Testis (tissue), 2 donors: ENCODE data around the gene CCL4.

Source experiments
- POLR2A ChIP-seq: fragments of 450-650 bp; IDR thresholded peaks from one replicate; pipeline ENCODE4 v1.6.1; 2017; ENCODE audit warnings: antibody characterized with exemption, mild to moderate bottlenecking, moderate library complexity
- TF ChIP-seq, protein P1 (sequence below), 3 experiments: fragments of 450-650 bp in 2 of 3; fragments of 200-600 bp in 1 of 3; sonication (generic) in 1 of 3; IDR thresholded peaks; one replicate each; pipeline ENCODE4 v1.5.1; 2016 to 2019; ENCODE audit warnings: antibody characterized with exemption in 3 of 3, mild to moderate bottlenecking in 2 of 3, moderate library complexity in 1 of 3

DNA sequence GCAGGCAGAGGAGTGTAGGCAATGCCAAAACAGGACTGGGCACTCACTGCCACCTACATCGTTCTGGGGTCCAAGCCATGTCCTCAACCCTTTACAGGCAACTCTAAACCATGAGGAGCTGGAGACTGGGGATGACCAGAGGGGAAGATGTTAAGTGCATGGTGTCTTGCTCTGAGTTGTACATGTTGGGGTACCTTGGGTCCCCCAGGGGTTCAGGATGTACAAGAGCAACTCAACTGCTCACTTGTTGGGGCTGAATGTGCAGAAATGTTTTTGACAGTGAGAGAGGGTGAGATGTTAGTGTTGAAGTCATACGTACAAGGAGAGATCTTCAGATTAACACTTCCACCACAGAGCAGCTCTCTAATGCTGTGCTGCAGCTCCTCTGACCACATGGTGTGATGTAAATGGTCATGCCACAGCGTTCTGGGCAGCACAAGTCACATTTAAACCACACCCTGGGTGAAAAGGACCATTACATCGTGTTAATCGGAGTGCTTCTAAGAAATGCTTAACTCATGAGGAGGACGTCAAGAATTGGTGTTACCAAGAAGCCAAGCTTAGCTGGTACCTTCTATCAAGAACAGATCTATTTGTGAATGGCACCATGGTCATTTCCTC is 37.2 kb upstream of the CCL4 start:
- TF ChIP-seq, protein P1, sequence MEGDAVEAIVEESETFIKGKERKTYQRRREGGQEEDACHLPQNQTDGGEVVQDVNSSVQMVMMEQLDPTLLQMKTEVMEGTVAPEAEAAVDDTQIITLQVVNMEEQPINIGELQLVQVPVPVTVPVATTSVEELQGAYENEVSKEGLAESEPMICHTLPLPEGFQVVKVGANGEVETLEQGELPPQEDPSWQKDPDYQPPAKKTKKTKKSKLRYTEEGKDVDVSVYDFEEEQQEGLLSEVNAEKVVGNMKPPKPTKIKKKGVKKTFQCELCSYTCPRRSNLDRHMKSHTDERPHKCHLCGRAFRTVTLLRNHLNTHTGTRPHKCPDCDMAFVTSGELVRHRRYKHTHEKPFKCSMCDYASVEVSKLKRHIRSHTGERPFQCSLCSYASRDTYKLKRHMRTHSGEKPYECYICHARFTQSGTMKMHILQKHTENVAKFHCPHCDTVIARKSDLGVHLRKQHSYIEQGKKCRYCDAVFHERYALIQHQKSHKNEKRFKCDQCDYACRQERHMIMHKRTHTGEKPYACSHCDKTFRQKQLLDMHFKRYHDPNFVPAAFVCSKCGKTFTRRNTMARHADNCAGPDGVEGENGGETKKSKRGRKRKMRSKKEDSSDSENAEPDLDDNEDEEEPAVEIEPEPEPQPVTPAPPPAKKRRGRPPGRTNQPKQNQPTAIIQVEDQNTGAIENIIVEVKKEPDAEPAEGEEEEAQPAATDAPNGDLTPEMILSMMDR (IDR thresholded peaks at IDR 0.05) = no peak
- TF ChIP-seq POLR2A = no peak
